ENCODE results near the gene JAKMIP2. TPM values are rescaled to one million over a fixed set of nuclear protein-coding genes. Genes with fewer than 3 reads are reported as not detected.

Gene JAKMIP2
- total RNA-seq, 3 donors from 2014 or later (not counting 1 experiment from before 2014, with no cell fraction given) = 12.2 to 16.1 (median 14.9) TPM

DNA sequence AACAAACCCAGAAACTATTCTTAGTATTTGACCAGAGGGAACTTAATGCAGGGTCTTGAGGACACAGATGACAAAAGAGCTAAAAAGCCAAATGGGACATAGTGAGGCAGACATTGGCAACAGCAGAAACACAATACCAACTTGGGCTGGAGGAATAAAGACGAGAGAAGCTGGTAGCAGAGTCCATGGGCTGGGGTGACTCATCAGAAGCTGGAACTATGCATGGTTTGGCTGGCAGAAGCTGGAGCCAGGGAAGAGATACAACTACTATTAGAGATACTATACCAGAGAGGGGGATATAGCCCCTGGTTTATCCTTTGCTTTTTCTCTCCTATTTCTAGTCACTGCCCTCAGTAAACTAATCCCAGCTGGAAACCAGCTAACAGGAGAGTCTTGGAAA lies 243.5 kb downstream of the JAKMIP2 start:
- H3K27ac ChIP-seq (ENCODE audit: low read length) = no peak overlapping the region
- H3K27me3 ChIP-seq (ENCODE audit: control insufficient read depth, insufficient read depth, low read length) = no peaks in the 10 kb centered on the region
- no peak overlapping the region for H3K4me3 ChIP-seq (ENCODE audit: low read length)
- Mint-ChIP-seq H3K36me3 (no peaks in the 10 kb centered on the region), H3K4me3 (no peak overlapping the region), H3K9me3 (no peaks in the 10 kb centered on the region), H3K27me3 (ENCODE audit: low read depth in 2 of 2) (peaks cover 5 to 10% of the 10 kb centered on the region in 2 donors), H3K4me1 (no peaks in the 10 kb centered on the region), H3K27ac (no peak overlapping the region)
- H3K36me3 ChIP-seq (ENCODE audit: control insufficient read depth, insufficient read depth, low read length) = no peaks in the 10 kb centered on the region
- WGBS (ENCODE audit: insufficient coverage) = 78% methylated on average over 1 of the region's 1 CpG
- intact Hi-C loops (cut with micrococcal nuclease) = no loop called here
- TF ChIP-seq, protein P1, sequence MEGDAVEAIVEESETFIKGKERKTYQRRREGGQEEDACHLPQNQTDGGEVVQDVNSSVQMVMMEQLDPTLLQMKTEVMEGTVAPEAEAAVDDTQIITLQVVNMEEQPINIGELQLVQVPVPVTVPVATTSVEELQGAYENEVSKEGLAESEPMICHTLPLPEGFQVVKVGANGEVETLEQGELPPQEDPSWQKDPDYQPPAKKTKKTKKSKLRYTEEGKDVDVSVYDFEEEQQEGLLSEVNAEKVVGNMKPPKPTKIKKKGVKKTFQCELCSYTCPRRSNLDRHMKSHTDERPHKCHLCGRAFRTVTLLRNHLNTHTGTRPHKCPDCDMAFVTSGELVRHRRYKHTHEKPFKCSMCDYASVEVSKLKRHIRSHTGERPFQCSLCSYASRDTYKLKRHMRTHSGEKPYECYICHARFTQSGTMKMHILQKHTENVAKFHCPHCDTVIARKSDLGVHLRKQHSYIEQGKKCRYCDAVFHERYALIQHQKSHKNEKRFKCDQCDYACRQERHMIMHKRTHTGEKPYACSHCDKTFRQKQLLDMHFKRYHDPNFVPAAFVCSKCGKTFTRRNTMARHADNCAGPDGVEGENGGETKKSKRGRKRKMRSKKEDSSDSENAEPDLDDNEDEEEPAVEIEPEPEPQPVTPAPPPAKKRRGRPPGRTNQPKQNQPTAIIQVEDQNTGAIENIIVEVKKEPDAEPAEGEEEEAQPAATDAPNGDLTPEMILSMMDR (IDR thresholded peaks at IDR 0.05) = no peak
- DNase-seq (no peak), ATAC-seq (no peak)
- no peaks in the 10 kb centered on the region for H3K9me3 ChIP-seq (ENCODE audit: control insufficient read depth, insufficient read depth, low read length)
- no peaks in the 10 kb centered on the region for H3K4me1 ChIP-seq (ENCODE audit: control insufficient read depth, insufficient read depth, low read length)

DNA sequence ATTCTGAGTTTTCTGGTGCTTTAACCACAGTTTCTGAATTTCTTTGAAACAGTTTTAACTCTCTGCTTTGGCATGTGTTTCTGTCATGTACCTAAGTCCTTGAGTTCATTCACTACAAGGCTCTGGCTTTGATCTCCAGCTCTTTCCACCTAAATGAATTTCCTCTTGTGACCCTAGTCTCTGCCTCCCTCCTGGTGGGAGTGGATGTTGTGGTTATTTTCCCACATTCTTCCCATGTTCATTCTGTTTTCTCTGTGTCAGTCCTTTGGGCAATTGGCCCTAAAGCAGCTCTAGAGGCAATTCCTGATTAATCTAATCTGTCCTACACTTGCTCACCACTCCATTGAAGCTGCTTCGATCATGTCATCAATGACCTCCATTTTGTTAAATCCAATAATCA lies 244.3 kb downstream of the JAKMIP2 start:
- TF ChIP-seq, protein P1 (IDR thresholded peaks at IDR 0.05) = no peak
- Mint-ChIP-seq H3K27ac (no peak overlapping the region), H3K27me3 (ENCODE audit: low read depth in 2 of 2) (peaks cover 5 to 9% of the 10 kb centered on the region in 2 donors), H3K4me3 (no peak overlapping the region), H3K9me3 (no peaks in the 10 kb centered on the region), H3K36me3 (no peaks in the 10 kb centered on the region), H3K4me1 (no peaks in the 10 kb centered on the region)
- Histone ChIP-seq H3K27me3 (ENCODE audit: control insufficient read depth, insufficient read depth, low read length) (no peaks in the 10 kb centered on the region), H3K4me3 (ENCODE audit: low read length) (no peak overlapping the region), H3K36me3 (ENCODE audit: control insufficient read depth, insufficient read depth, low read length) (no peaks in the 10 kb centered on the region), H3K4me1 (ENCODE audit: control insufficient read depth, insufficient read depth, low read length) (no peaks in the 10 kb centered on the region), H3K9me3 (ENCODE audit: control insufficient read depth, insufficient read depth, low read length) (no peaks in the 10 kb centered on the region), H3K27ac (ENCODE audit: low read length) (no peak overlapping the region)
- intact Hi-C loops (cut with micrococcal nuclease) = no loop called here
- ATAC-seq = no peak
- DNase-seq = no peak
- 96% methylated on average over 1 of the region's 1 CpG for WGBS (ENCODE audit: insufficient coverage)

Other genes with a start within 250 kb of the JAKMIP2 start
- gene SPINK1, start 48.9 kb upstream of the JAKMIP2 start, total RNA-seq = not detected
- 1 to 10 TPM in 1 of 3 donors, not detected in 2; 1.2 TPM for gene SCGB3A2, start 96.0 kb upstream of the JAKMIP2 start, total RNA-seq
- not detected for gene C5orf46, start 123.8 kb upstream of the JAKMIP2 start, total RNA-seq